ENCODE measurements around the gene MAP3K2.

Gene MAP3K2

GRCh38 chr2:127387655-127388422 is at the start of gene MAP3K2:
Gene MAP3K2, minus strand, starts transcription at chr2:127387975. Its CDS starts 44,846 bp downstream, at chr2:127343129.
- DNase-seq (ENCODE audit: low read depth): peak; percentile 85

GRCh38 chr2:127437056-127437455 is 49.3 kb upstream of the MAP3K2 start:
- no peak for DNase-seq (ENCODE audit: low read depth)

GRCh38 chr2:127434515-127434914 is 46.7 kb upstream of the MAP3K2 start:
- no peak for DNase-seq (ENCODE audit: low read depth)

GRCh38 chr2:127431408-127432023 is 43.7 kb upstream of the MAP3K2 start:
- DNase-seq (ENCODE audit: low read depth): no peak

- DNase-seq (ENCODE audit: low read depth): no peak
Observed at GRCh38 chr2:127429844-127430425, 42.2 kb upstream of the MAP3K2 start.

GRCh38 chr2:127429291-127429690 is 41.5 kb upstream of the MAP3K2 start:
- no peak for DNase-seq (ENCODE audit: low read depth)

GRCh38 chr2:127428815-127429109 is 41.0 kb upstream of the MAP3K2 start:
- no peak for DNase-seq (ENCODE audit: low read depth)

- DNase-seq (ENCODE audit: low read depth): no peak
Observed at GRCh38 chr2:127428057-127428814, 40.5 kb upstream of the MAP3K2 start.

GRCh38 chr2:127427376-127428056 is 39.7 kb upstream of the MAP3K2 start:
- no peak for DNase-seq (ENCODE audit: low read depth)

- DNase-seq (ENCODE audit: low read depth): no peak
Observed at GRCh38 chr2:127426501-127427354, 39.0 kb upstream of the MAP3K2 start.

- DNase-seq (ENCODE audit: low read depth): no peak
Observed at GRCh38 chr2:127425540-127426490, 38.0 kb upstream of the MAP3K2 start.

- DNase-seq (ENCODE audit: low read depth): no peak
Observed at GRCh38 chr2:127424598-127425520, 37.1 kb upstream of the MAP3K2 start.

GRCh38 chr2:127423880-127424279 is 36.1 kb upstream of the MAP3K2 start:
- DNase-seq (ENCODE audit: low read depth): no peak

GRCh38 chr2:127423478-127423843 is 35.7 kb upstream of the MAP3K2 start:
- no peak for DNase-seq (ENCODE audit: low read depth)

GRCh38 chr2:127422559-127423477 is 35.0 kb upstream of the MAP3K2 start:
- DNase-seq (ENCODE audit: low read depth): no peak

GRCh38 chr2:127421871-127422558 is 34.2 kb upstream of the MAP3K2 start:
- DNase-seq (ENCODE audit: low read depth): no peak

- DNase-seq (ENCODE audit: low read depth): no peak
Observed at GRCh38 chr2:127421116-127421800, 33.5 kb upstream of the MAP3K2 start.
